ENCODE measurements around the gene ZNF320.
"Not testable (repeated sequence)": the region's sequence is repeated elsewhere in the genome, so short reads cannot be mapped to it uniquely, and the experiment has no call there.

The ZNF320 gene

DNA sequence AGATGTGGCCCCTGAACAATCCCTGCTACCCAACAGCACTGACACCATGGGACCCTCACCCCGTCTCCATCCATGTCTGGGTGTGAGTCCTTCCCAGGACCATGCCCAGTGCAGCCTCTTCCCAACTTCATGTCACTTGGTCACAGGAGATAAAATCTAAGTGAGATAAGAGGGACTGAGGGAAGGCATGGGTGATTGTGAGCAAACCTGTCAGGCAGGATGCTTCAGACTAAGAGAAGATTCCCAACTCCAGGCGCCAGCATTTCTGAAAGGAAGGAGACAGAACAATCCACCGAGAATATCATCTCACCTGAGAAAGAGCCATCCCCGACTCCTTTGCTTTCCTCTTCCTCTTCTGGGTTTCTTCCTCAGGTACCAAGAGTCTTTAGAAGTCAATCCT is 7.5 kb downstream of the ZNF320 start:
- TF ChIP-seq, protein P1, sequence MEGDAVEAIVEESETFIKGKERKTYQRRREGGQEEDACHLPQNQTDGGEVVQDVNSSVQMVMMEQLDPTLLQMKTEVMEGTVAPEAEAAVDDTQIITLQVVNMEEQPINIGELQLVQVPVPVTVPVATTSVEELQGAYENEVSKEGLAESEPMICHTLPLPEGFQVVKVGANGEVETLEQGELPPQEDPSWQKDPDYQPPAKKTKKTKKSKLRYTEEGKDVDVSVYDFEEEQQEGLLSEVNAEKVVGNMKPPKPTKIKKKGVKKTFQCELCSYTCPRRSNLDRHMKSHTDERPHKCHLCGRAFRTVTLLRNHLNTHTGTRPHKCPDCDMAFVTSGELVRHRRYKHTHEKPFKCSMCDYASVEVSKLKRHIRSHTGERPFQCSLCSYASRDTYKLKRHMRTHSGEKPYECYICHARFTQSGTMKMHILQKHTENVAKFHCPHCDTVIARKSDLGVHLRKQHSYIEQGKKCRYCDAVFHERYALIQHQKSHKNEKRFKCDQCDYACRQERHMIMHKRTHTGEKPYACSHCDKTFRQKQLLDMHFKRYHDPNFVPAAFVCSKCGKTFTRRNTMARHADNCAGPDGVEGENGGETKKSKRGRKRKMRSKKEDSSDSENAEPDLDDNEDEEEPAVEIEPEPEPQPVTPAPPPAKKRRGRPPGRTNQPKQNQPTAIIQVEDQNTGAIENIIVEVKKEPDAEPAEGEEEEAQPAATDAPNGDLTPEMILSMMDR (IDR thresholded peaks at IDR 0.05; ENCODE audit: borderline replicate concordance, control extremely low read depth, extremely low read depth, insufficient read depth, missing control alignments), result no peak
- in situ Hi-C loops (cut with MboI; ENCODE audit: low sequenced_read_pairs, unreplicated experiment), result no loop called here

DNA sequence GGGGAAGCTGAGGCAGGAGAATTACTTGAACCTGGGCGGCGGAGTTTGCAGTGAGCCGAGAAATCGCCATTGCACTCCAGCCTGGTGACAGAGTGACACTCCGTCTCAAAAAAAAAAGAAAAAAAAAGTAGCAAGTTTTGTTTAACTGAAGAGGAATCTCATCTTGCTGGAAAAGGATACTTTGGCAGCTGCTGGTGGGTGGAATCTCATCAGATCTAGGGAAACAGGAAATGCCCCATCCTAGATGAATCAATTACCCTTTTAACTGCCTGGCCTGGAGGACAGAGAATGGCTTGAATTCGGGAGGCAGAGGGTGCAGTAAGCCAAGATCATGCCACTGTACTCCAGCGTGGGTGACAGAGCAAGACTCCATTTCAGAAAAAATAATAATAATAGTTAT is 8.4 kb downstream of the ZNF320 start:
- DNase-seq (ENCODE audit: low spot score), result no peak
- in situ Hi-C loops (cut with MboI; ENCODE audit: low sequenced_read_pairs, unreplicated experiment), result no loop called here
- TF ChIP-seq, protein P1 (IDR thresholded peaks at IDR 0.05; ENCODE audit: borderline replicate concordance, control extremely low read depth, extremely low read depth, insufficient read depth, missing control alignments), result no peak

More for the DNA sequence above, 7.5 kb downstream of the ZNF320 start:
- no peak for DNase-seq (ENCODE audit: low spot score)

DNA sequence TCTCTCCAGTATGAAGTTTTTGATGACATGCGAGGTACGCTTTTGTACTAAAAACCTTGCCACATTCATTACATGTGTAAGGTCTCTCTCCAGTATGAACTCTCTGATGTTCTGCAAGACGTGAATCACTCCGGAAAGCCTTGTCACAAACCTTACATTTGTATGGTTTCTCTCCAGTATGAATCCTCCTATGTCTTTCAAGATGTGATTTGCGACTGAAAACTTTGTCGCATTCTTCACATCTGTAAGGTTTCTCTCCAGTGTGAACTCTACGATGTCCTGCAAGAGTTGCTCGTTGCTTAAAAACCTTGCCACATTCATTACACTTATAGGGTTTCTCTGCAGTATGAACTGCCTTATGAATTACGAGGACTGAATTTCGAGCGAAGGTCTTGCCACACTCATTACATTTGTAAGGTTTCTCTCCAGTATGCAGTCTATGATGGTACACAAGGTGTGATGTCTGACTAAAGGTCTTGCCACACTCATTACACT is 16.5 kb downstream of the ZNF320 start:
- TF ChIP-seq, protein P1 (IDR thresholded peaks at IDR 0.05; ENCODE audit: borderline replicate concordance, control extremely low read depth, extremely low read depth, insufficient read depth, missing control alignments), result no peak
- in situ Hi-C loops (cut with MboI; ENCODE audit: low sequenced_read_pairs, unreplicated experiment), result no loop called here
- DNase-seq (ENCODE audit: low spot score), result no peak

DNA sequence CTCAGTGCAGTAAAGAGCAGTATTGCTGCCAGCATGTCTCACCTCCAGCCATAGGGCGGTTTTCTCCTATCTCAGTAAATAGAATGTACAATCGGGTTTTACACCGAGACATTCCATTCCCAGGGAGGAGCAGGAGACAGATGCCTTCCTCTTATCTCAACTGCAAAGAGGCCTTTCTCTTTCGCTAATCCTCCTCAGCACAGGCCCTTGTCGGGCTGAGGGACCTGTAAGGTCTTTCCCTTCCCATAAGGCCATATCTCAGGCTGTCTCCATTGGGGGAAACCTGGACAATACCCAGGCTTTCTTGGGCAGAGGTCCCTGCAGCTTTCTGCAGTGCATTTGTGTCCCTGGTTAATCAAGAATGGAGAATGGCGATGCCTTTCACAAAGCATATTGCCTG is 24.4 kb downstream of the ZNF320 start:
- in situ Hi-C loops (cut with MboI; ENCODE audit: low sequenced_read_pairs, unreplicated experiment); DNase-seq (ENCODE audit: low spot score): not testable (repeated sequence)

DNA sequence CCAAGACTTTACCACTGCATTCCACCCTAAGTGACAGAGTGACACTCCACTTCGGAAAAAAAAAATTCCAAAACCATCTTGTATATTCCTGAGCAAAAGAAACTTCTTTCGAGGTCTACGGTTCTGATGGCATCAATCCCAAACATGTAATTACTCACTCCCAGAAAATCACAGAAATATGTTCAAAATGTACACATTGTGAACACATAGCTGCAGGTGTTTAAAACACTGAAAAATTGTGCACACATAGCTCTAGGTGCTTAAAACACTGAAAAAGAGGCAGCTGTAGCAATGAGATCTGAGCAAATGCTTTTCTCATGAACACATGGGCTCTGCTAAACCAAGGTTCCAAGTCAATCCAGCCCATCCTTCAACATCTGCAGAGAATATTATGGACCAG is 26.0 kb downstream of the ZNF320 start:
- no peak for DNase-seq (ENCODE audit: low spot score)
- TF ChIP-seq, protein P1 (IDR thresholded peaks at IDR 0.05; ENCODE audit: borderline replicate concordance, control extremely low read depth, extremely low read depth, insufficient read depth, missing control alignments), result no peak
- in situ Hi-C loops (cut with MboI; ENCODE audit: low sequenced_read_pairs, unreplicated experiment), result no loop called here

DNA sequence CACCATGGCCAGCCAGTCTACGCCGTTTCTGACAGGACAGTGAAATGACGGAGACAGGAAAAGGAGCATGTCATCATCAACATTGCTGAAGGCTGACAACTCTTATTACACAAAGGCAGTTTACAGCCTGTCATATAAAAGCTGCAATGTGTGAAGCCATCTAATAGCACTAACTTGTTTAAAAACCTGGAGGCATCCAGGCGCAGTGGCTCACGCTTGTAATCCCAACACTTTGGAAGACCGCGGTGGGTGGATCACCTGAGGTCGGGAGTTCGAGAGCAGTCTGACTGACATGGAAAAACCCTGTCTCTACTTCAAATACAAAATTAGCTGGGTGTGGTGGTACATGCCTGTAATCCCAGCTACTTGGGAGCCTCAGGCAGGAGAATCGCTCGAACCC is 29.4 kb downstream of the ZNF320 start:
- DNase-seq (ENCODE audit: low spot score), result not testable (repeated sequence)

DNA sequence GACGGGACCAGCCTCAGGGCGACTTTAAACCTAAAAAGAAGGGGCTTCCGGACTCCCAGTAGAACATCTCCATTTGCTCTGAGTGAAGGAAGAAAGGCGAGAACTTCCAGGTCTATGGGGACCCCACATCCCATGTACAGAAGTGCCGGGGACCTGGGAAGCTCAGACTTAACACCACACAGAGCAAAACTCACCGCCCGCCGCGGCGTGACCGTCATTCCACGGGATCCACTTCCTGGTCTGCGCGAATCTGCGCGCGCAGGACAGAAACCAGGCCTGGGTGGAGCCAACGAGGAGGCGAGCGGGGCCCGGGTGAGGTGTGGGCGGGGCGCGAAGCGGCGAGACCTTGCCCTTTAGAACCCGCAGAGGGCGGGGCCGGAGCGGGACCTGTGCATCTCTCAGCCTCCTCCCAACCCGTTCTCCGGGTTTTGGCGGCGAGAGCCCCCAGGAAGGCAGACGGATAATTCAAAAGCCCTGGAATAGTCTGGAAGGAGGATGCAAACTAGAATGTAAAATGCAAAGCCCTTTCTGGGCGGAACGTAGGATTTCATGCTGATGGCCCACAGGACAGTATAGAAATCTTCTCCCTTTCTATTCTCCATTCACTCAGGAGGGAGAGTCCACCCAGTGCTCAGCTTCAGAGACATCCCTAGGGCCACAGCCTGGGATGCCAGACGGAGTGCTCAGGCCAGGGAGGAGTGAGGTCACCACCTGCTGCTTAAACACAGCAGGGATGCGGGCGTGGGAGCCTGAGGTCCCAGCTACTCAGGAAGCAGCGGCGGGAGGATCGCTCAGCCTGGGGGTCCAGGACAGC is 39.9 kb downstream of the ZNF320 start, which contains the start of gene ZNF468:
Gene ZNF468, minus strand, starts transcription at position 242 of the 814 bp plus-strand sequence. CDS start 3,347 bp downstream, outside the sequence.
- in situ Hi-C loops (cut with MboI; ENCODE audit: low sequenced_read_pairs, unreplicated experiment), result not testable (repeated sequence)

More for the DNA sequence above, 29.4 kb downstream of the ZNF320 start:
- in situ Hi-C loops (cut with MboI; ENCODE audit: low sequenced_read_pairs, unreplicated experiment), result not testable (repeated sequence)

DNA sequence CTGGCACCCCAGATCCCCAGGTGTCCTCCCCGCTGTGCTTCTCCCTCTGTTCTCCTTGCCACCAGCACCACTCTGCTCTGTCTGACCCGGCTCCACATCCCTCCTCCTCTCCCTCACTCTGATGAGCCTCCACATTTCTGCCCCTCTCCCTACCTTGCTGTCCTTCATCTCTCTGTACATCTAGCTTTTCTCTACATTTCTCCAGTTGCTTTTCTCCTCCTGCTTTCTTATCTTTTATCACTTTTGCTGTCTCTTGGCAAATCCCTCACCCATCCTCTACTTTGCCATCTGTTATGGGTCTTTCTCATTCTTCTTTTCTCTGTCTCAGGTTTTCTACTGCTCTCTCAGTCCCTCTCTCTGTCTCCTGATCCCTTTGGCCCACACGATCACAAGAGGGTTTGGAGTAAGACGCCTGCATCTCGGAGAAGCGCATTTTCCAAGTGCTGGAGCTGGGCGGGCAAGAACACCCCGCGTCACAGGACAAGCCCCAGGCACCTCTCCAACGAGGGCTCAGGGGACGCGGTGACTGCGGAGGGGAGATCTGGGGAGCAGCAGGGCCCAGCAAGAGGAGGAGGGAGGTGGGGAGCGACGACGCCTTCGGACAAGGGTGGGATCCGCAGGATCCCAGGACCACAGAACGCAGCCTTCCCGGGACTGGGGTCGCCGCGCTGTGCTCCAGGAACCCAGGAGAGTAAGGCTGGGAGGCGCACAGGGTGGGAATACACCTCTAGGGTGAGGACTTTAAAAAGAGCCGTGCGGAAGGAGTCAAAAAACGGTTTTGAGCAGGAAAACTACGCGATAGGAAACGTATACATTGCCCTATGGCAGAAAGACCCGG is 40.7 kb downstream of the ZNF320 start:
- in situ Hi-C loops (cut with MboI; ENCODE audit: low sequenced_read_pairs, unreplicated experiment), result not testable (repeated sequence)
- DNase-seq (ENCODE audit: low spot score), result peak; percentile 18

More for the DNA sequence above, 39.9 kb downstream of the ZNF320 start, which contains the start of gene ZNF468:
- peak; percentile 74 for DNase-seq (ENCODE audit: low spot score)

Data from GM13976 (cell line).